KMS-11 (cell line): Measurements from ENCODE around the gene HSPA4.

Experiments used
- H2AFZ ChIP-seq: fragments of 200-600 bp; sonication (generic); 2 replicates; pipeline ENCODE4 v1.6.1; 2016; ENCODE audit warnings: antibody characterized with exemption, mixed run types, low read depth
- H3K27ac ChIP-seq: fragments of 200-600 bp; sonication (generic); 2 replicates; pipeline ENCODE4 v1.6.1; 2016; ENCODE audit warnings: mild to moderate bottlenecking, mixed run types
- H3K27me3 ChIP-seq: fragments of 200-600 bp; sonication (generic); 2 replicates; pipeline ENCODE4 v1.6.1; 2017; ENCODE audit warnings: mild to moderate bottlenecking, low read depth, mixed run types, moderate library complexity; ENCODE audit not compliant: insufficient read depth
- H3K36me3 ChIP-seq: fragments of 200-600 bp; sonication (generic); 2 replicates; pipeline ENCODE4 v1.6.1; 2017; ENCODE audit warnings: mild to moderate bottlenecking, mixed run types; ENCODE audit not compliant: insufficient read depth
- H3K4me1 ChIP-seq: fragments of 200-600 bp; sonication (generic); 2 replicates; pipeline ENCODE4 v1.6.1; 2016; ENCODE audit warnings: mild to moderate bottlenecking, low read depth, mixed run types; ENCODE audit not compliant: poor library complexity, severe bottlenecking
- H3K4me2 ChIP-seq: fragments of 200-600 bp; sonication (generic); 2 replicates; pipeline ENCODE4 v1.7.0; 2016; ENCODE audit warnings: mild to moderate bottlenecking, mixed run types
- H3K4me3 ChIP-seq: fragments of 200-600 bp; sonication (generic); IDR thresholded peaks from 2 replicates; pipeline ENCODE4 v1.6.1; 2017; ENCODE audit warnings: low read depth, low read length, mixed read lengths; ENCODE audit not compliant: insufficient read depth
- H3K79me2 ChIP-seq: fragments of 200-600 bp; sonication (generic); 2 replicates; pipeline ENCODE4 v1.6.1; 2016; ENCODE audit warnings: low read depth, mixed run types; ENCODE audit not compliant: insufficient read depth
- H3K9ac ChIP-seq: fragments of 200-600 bp; sonication (generic); 2 replicates; pipeline ENCODE4 v1.6.1; 2016; ENCODE audit warnings: mild to moderate bottlenecking, mixed run types
- H4K20me1 ChIP-seq: fragments of 200-600 bp; sonication (generic); 2 replicates; pipeline ENCODE4 v1.6.1; 2016; ENCODE audit warnings: mild to moderate bottlenecking, mixed run types; ENCODE audit not compliant: insufficient read depth
- TF ChIP-seq, protein P1 (sequence below): fragments of 200-600 bp; sonication (generic); conservative IDR thresholded peaks from 2 replicates; pipeline ENCODE4 v1.6.1; 2017; ENCODE audit warnings: low read depth, mild to moderate bottlenecking, antibody characterized with exemption, low read length, moderate library complexity, mixed read lengths

Gene HSPA4

GRCh38 chr5:133120156-133120750, 68.4 kb downstream of the HSPA4 start:
- Histone ChIP-seq H3K4me1 (no peaks in the 10 kb centered on the region), H3K79me2 (no peaks in the 10 kb centered on the region), H3K27ac (no peak overlapping the region), H3K4me3 (no peak overlapping the region), H3K4me2 (no peak overlapping the region), H3K36me3 (no peaks in the 10 kb centered on the region), H4K20me1 (no peaks in the 10 kb centered on the region), H3K9ac (no peak overlapping the region), H3K27me3 (no peaks in the 10 kb centered on the region), H2AFZ (no peak overlapping the region)
- TF ChIP-seq, protein P1, sequence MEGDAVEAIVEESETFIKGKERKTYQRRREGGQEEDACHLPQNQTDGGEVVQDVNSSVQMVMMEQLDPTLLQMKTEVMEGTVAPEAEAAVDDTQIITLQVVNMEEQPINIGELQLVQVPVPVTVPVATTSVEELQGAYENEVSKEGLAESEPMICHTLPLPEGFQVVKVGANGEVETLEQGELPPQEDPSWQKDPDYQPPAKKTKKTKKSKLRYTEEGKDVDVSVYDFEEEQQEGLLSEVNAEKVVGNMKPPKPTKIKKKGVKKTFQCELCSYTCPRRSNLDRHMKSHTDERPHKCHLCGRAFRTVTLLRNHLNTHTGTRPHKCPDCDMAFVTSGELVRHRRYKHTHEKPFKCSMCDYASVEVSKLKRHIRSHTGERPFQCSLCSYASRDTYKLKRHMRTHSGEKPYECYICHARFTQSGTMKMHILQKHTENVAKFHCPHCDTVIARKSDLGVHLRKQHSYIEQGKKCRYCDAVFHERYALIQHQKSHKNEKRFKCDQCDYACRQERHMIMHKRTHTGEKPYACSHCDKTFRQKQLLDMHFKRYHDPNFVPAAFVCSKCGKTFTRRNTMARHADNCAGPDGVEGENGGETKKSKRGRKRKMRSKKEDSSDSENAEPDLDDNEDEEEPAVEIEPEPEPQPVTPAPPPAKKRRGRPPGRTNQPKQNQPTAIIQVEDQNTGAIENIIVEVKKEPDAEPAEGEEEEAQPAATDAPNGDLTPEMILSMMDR = no peak

GRCh38 chr5:133121080-133121479, 69.3 kb downstream of the HSPA4 start:
- Histone ChIP-seq H3K27ac (no peak overlapping the region), H3K4me1 (no peaks in the 10 kb centered on the region), H3K4me3 (no peak overlapping the region), H2AFZ (no peak overlapping the region), H3K36me3 (no peaks in the 10 kb centered on the region), H3K4me2 (no peak overlapping the region), H3K27me3 (no peaks in the 10 kb centered on the region), H3K79me2 (no peaks in the 10 kb centered on the region), H4K20me1 (no peaks in the 10 kb centered on the region), H3K9ac (no peak overlapping the region)
- TF ChIP-seq, protein P1 = no peak

GRCh38 chr5:133121611-133122150, 69.9 kb downstream of the HSPA4 start:
- Histone ChIP-seq H3K27me3 (no peaks in the 10 kb centered on the region), H3K79me2 (no peaks in the 10 kb centered on the region), H3K4me1 (no peaks in the 10 kb centered on the region), H3K4me3 (no peak overlapping the region), H3K36me3 (no peaks in the 10 kb centered on the region), H3K4me2 (no peak overlapping the region), H2AFZ (no peak overlapping the region), H3K27ac (no peak overlapping the region), H3K9ac (no peak overlapping the region), H4K20me1 (no peaks in the 10 kb centered on the region)
- TF ChIP-seq, protein P1 = no peak

DNA sequence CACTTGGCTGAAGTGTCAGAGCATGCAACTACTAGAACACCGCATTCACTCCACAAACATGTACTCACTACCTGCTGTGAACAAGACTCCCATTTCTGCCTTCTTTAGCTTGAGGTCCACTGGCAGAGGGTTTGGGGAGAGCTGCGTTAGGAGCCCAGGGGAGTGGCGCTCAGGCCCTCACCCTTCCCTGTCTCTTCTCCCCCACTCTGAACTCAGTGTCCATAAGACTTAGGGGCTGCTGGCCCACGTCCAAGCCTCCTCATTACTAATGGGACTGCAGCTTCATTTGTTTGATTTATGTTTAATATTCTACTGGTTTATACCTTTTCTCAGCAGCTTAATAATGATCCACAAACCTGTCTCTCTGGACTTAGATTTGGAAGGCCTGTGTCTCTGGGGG, 70.9 kb downstream of the HSPA4 start:
- Histone ChIP-seq H2AFZ (no peak overlapping the region), H3K27me3 (no peaks in the 10 kb centered on the region), H3K79me2 (no peaks in the 10 kb centered on the region), H3K36me3 (no peaks in the 10 kb centered on the region), H3K4me2 (no peak overlapping the region), H4K20me1 (no peaks in the 10 kb centered on the region), H3K4me1 (no peaks in the 10 kb centered on the region), H3K9ac (no peak overlapping the region), H3K27ac (no peak overlapping the region), H3K4me3 (no peak overlapping the region)
- TF ChIP-seq, protein P1 = no peak
